HepG2 (cell line): ENCODE results near the gene DNMT3L. TPM values are rescaled to one million over a fixed set of nuclear protein-coding genes. Genes with fewer than 3 reads are reported as not detected.

ENCODE experiments used
- ATF7-NPFF ChIP-seq: sonication (generic); formaldehyde crosslinking; IDR thresholded peaks from 2 replicates; pipeline ENCODE4 v1.8.1; 2023; ENCODE audit warnings: mild to moderate bottlenecking, low read depth, missing genetic modification reagents, moderate library complexity
- CREM ChIP-seq, 2 experiments: sonication (generic) in 1 of 2; formaldehyde crosslinking in 1 of 2; IDR thresholded peaks; 2 replicates each; pipeline versions ENCODE4 v1.4.0 to v1.6.1; 2016 to 2020; ENCODE audit warnings: antibody characterized with exemption in 1 of 2, mild to moderate bottlenecking in 1 of 2, missing genetic modification reagents in 1 of 2
- FOXO1 ChIP-seq: sonication (generic); formaldehyde crosslinking; IDR thresholded peaks from 2 replicates; pipeline ENCODE4 v1.4.0; 2020; ENCODE audit warnings: missing genetic modification reagents
- GATA4 ChIP-seq: sonication (generic); IDR thresholded peaks from 2 replicates; pipeline ENCODE4 v1.6.1; 2016; ENCODE audit warnings: antibody characterized with exemption, low read depth, borderline replicate concordance
- HES4 ChIP-seq: sonication (generic); formaldehyde crosslinking; IDR thresholded peaks from 2 replicates; pipeline ENCODE4 v1.9.0; 2021; ENCODE audit warnings: mild to moderate bottlenecking, missing genetic modification reagents, borderline replicate concordance
- KDM3A ChIP-seq: IDR thresholded peaks from 2 replicates; pipeline ENCODE4 v1.6.1; 2018; ENCODE audit warnings: low read depth, missing compliant biosample characterization
- KLF15 ChIP-seq: sonication (generic); formaldehyde crosslinking; IDR thresholded peaks from 2 replicates; pipeline ENCODE4 v1.8.1; 2023; ENCODE audit warnings: borderline replicate concordance, mild to moderate bottlenecking, inconsistent platforms, missing genetic modification reagents, mixed read lengths
- MXD3 ChIP-seq: IDR thresholded peaks from 2 replicates; pipeline ENCODE4 v1.6.1; 2016; ENCODE audit warnings: mild to moderate bottlenecking, missing biosample characterization, missing genetic modification reagents
- POLR2A ChIP-seq, 2 experiments: IDR thresholded peaks; 2 replicates each; pipeline ENCODE4 v1.6.1; 2011; ENCODE audit warnings: low read depth in 2 of 2, low read length in 2 of 2, mild to moderate bottlenecking in 1 of 2, moderate library complexity in 1 of 2; ENCODE audit not compliant: insufficient read depth in 1 of 2
- POLR2AphosphoS2 ChIP-seq: IDR thresholded peaks from 2 replicates; pipeline ENCODE4 v1.6.1; 2011; ENCODE audit warnings: low read depth, low read length, improper control_type of control experiment
- SP5 ChIP-seq: IDR thresholded peaks from 2 replicates; pipeline ENCODE4 v1.6.1; 2016; ENCODE audit warnings: low read depth, borderline replicate concordance
- SRF ChIP-seq: IDR thresholded peaks from 2 replicates; pipeline ENCODE4 v1.6.1; 2011; ENCODE audit warnings: mild to moderate bottlenecking, low read depth, low read length, moderate library complexity
- ZBTB3 ChIP-seq: sonication (generic); formaldehyde crosslinking; IDR thresholded peaks from 2 replicates; pipeline ENCODE4 v1.4.0; 2020; ENCODE audit warnings: low read depth, mild to moderate bottlenecking, moderate library complexity, missing genetic modification reagents, borderline replicate concordance
- ZBTB40 ChIP-seq, 2 experiments: fragments of 450-650 bp in 1 of 2; sonication (generic) in 1 of 2; formaldehyde crosslinking in 1 of 2; IDR thresholded peaks; 2 replicates each; pipeline versions ENCODE4 v1.6.1 to v1.8.0; 2016 to 2022; ENCODE audit warnings: antibody characterized with exemption in 1 of 2, mild to moderate bottlenecking in 1 of 2, missing genetic modification reagents in 1 of 2
- ZNF350 ChIP-seq: sonication (generic); formaldehyde crosslinking; IDR thresholded peaks from 2 replicates; pipeline ENCODE4 v1.4.0; 2020; ENCODE audit warnings: mild to moderate bottlenecking, low read depth, missing genetic modification reagents, borderline replicate concordance
- ZNF547 ChIP-seq: sonication (generic); formaldehyde crosslinking; IDR thresholded peaks from 2 replicates; pipeline ENCODE4 v1.5.1; 2020; ENCODE audit warnings: mild to moderate bottlenecking, missing genetic modification reagents
- ZNF570 ChIP-seq: sonication (generic); formaldehyde crosslinking; IDR thresholded peaks from 2 replicates; pipeline ENCODE4 v1.4.0; 2020; ENCODE audit warnings: mild to moderate bottlenecking, missing genetic modification reagents, borderline replicate concordance
- ZNF772 ChIP-seq: sonication (generic); formaldehyde crosslinking; IDR thresholded peaks from 2 replicates; pipeline ENCODE4 v1.5.0; 2020; ENCODE audit warnings: mild to moderate bottlenecking, missing genetic modification reagents
- polyA plus RNA-seq, 8 experiments: library from polyadenylated mRNA; depleted of rRNA in 3 of 8; stranded (reverse) in 7 of 8; unstranded in 1 of 8; fragments of >200 nt; fragmentation: Illumina TruSeq in 4 of 8; extraction: Trizol in 4 of 8; gene quantifications; 2 replicates each; pipeline versions ENCODE4 v1.2.1 to v1.2.3, GENCODE V29; 2011 to 2016; ENCODE audit warnings: low read depth in 4 of 8, missing spikeins in 1 of 8, mixed read lengths in 1 of 8; ENCODE audit not compliant: insufficient read depth in 1 of 8
- total RNA-seq, 5 experiments: library from RNA; depleted of rRNA; stranded (reverse); fragments of >200 nt; fragmentation: Illumina TruSeq; extraction: Trizol; gene quantifications; 2 replicates each; pipeline ENCODE4 v1.2.3, GENCODE V29; 2016; ENCODE audit warnings: low read depth in 1 of 5

The DNMT3L gene
- total and polyA plus RNA-seq, 2 of the 13 experiments (the other 11 are each of a cell fraction or from before 2014, with no cell fraction given) = 0.75 to 1.7 TPM

GRCh38 chr21:44299458-44300261 is 38.0 kb upstream of the DNMT3L start, which contains the start of gene PFKL (continued):
- TF ChIP-seq KLF15 (CRISPR knock-in tag) (no peak), CREM (IDR thresholded peaks at IDR 0.05) (no peak), CREM (CRISPR knock-in tag; IDR thresholded peaks at IDR 0.05) (no peak), ZNF547 (CRISPR knock-in tag) (no peak; the same call in 1 of the 2 replicates), ZNF570 (CRISPR knock-in tag) (no peak), KDM3A (peak; percentile 85; the same call in 1 of the 2 replicates), POLR2AphosphoS2 (no peak), MXD3 (CRISPR knock-in tag) (peak; percentile 57), GATA4 (peak; percentile 37; the same call in 1 of the 2 replicates), FOXO1 (CRISPR knock-in tag) (no peak), POLR2A (IDR thresholded peaks at IDR 0.05; ENCODE audit: insufficient read depth in 1 of 2, low read depth in 2 of 2, low read length in 2 of 2) (peak in 1 of 2 experiments; percentile 49; a peak in 2 of 4 replicates), ATF7-NPFF (CRISPR knock-in tag) (peak; percentile 70; the same call in 1 of the 2 replicates), ZNF772 (CRISPR knock-in tag) (0 out of 2 replicates have a peak, but pooled peaks have one; percentile 33), ZBTB40 (IDR thresholded peaks at IDR 0.05) (no peak), ZBTB40 (CRISPR knock-in tag; IDR thresholded peaks at IDR 0.05) (peak; percentile 63; the same call in 1 of the 2 replicates), SRF (no peak), HES4 (CRISPR knock-in tag) (0 out of 2 replicates have a peak, but pooled peaks have one; percentile 52), ZBTB3 (CRISPR knock-in tag) (0 out of 2 replicates have a peak, but pooled peaks have one; percentile 31), ZNF350 (CRISPR knock-in tag) (no peak; the same call in 1 of the 2 replicates), SP5 (CRISPR knock-in tag) (peak; percentile 57; the same call in 1 of the 2 replicates)
